8988T (cell line): ENCODE measurements around the gene ETV4.

ENCODE experiments used
- DNase-seq: peaks from one replicate; pipeline ENCODE4 v3.0.0; 2011

The ETV4 gene

GRCh38 chr17:43572368-43572980 is 26.3 kb upstream of the ETV4 start:
- no peak for DNase-seq

GRCh38 chr17:43570518-43570928 is 24.4 kb upstream of the ETV4 start:
- no peak for DNase-seq

GRCh38 chr17:43568506-43569082 is 22.5 kb upstream of the ETV4 start:
- DNase-seq = no peak

- DNase-seq = no peak
These were observed 17.8 kb upstream of the ETV4 start for GRCh38 chr17:43563600-43564594.

GRCh38 chr17:43562679-43563599 is 16.8 kb upstream of the ETV4 start:
- DNase-seq = no peak

GRCh38 chr17:43560461-43561427 is 14.6 kb upstream of the ETV4 start:
- no peak for DNase-seq

- no peak for DNase-seq
These were observed 13.1 kb upstream of the ETV4 start for GRCh38 chr17:43559161-43559816.

GRCh38 chr17:43558805-43559160 is 12.6 kb upstream of the ETV4 start:
- DNase-seq = no peak

GRCh38 chr17:43556292-43556691 is 10.2 kb upstream of the ETV4 start:
- no peak for DNase-seq

- no peak for DNase-seq
These were observed 8.7 kb upstream of the ETV4 start for GRCh38 chr17:43554857-43555256.

GRCh38 chr17:43553573-43553972 is 7.4 kb upstream of the ETV4 start:
- no peak for DNase-seq

GRCh38 chr17:43552229-43552837 is 6.2 kb upstream of the ETV4 start:
- DNase-seq = no peak

GRCh38 chr17:43550754-43551153 is 4.6 kb upstream of the ETV4 start:
- no peak for DNase-seq

- no peak for DNase-seq
These were observed 3.4 kb upstream of the ETV4 start for GRCh38 chr17:43549496-43549895.

- DNase-seq = no peak
These were observed 2.7 kb upstream of the ETV4 start for GRCh38 chr17:43548689-43549379.

GRCh38 chr17:43547659-43548256 is 1.6 kb upstream of the ETV4 start:
- DNase-seq = no peak

- DNase-seq = no peak
These were observed 1.0 kb upstream of the ETV4 start for GRCh38 chr17:43547189-43547550.

GRCh38 chr17:43545383-43545632 is 832 bp downstream of the ETV4 start:
- no peak for DNase-seq

- no peak for DNase-seq
These were observed 2.2 kb downstream of the ETV4 start for GRCh38 chr17:43543771-43544575.
